GM23338 (cell line): ENCODE results near the gene WDR27.

Experiments
- CREB1 ChIP-seq: fragments of 250-450 bp; sonication (Bioruptor Pico); IDR thresholded peaks from 2 replicates; pipeline ENCODE4 v1.5.0; 2020; ENCODE audit warnings: low read depth, mild to moderate bottlenecking, moderate library complexity
- EZH2 ChIP-seq: fragments of 200-600 bp; sonication (generic); IDR thresholded peaks from one replicate; pipeline ENCODE4 v1.8.0; 2017; ENCODE audit warnings: antibody characterized with exemption, mild to moderate bottlenecking, low read depth; ENCODE audit not compliant: unreplicated experiment
- EZH2phosphoT487 ChIP-seq: fragments of 200-600 bp; sonication (generic); IDR thresholded peaks from one replicate; pipeline ENCODE4 v1.8.1; 2018; ENCODE audit warnings: antibody characterized with exemption; ENCODE audit not compliant: unreplicated experiment
- POLR2AphosphoS5 ChIP-seq: IDR thresholded peaks from 2 replicates; pipeline ENCODE4 v1.6.1; 2016; ENCODE audit warnings: antibody characterized with exemption, low read depth
- TF ChIP-seq, protein P1 (sequence below), 2 experiments: fragments of 200-600 bp in 1 of 2; sonication (generic) in 1 of 2; conservative IDR thresholded peaks; 2 replicates each; pipeline versions ENCODE4 v1.5.1 to v1.6.1; 2016 to 2017; ENCODE audit warnings: antibody characterized with exemption in 2 of 2, low read depth in 2 of 2, mild to moderate bottlenecking in 2 of 2, moderate library complexity in 1 of 2
- TF ChIP-seq, protein P2 (sequence below): IDR thresholded peaks from one replicate; pipeline ENCODE4 v1.6.1; 2018; ENCODE audit warnings: antibody characterized with exemption; ENCODE audit not compliant: unreplicated experiment
- TF ChIP-seq, protein P3 (sequence below): IDR thresholded peaks from 2 replicates; pipeline ENCODE4 v1.6.1; 2016; ENCODE audit warnings: antibody characterized with exemption

DNA sequence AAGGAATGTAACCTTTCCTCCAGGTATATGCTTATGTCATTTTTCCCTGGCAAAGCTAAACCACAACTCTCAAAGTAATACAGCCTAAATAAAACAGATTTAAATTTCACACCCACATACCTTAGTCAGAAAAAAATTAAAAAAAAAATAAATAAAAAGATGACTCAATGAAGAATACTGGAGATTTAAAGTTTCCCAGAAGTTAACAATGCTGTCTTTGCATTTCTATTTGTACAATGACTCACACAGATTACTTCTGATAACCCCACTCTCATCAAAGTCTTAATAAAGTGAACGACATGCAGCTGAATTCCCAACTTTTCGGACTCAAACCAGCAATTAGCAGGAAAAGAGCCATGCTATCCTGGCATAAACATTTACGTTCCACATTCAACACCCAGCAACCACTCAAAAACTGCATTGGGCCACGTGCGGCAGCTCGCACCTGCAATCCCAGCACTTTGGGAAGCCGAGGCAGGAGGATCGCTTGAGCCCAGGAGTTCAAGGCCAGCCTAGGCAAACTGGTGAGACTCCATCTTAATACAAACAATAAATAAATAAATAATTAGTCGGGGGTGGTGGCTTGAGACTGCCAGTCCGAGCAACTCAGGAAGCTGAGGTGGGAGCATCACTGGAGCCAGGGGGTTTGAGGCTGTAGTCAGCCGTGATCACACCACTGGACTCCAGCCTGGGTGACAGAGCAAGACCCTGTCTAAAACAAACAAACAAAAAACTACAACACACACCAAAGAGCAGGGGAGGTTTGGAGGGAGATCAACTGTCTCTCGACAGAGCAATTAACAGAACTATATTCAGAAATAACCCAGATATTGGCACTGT is 130.5 kb downstream of the WDR27 start:
- TF ChIP-seq, protein P1, sequence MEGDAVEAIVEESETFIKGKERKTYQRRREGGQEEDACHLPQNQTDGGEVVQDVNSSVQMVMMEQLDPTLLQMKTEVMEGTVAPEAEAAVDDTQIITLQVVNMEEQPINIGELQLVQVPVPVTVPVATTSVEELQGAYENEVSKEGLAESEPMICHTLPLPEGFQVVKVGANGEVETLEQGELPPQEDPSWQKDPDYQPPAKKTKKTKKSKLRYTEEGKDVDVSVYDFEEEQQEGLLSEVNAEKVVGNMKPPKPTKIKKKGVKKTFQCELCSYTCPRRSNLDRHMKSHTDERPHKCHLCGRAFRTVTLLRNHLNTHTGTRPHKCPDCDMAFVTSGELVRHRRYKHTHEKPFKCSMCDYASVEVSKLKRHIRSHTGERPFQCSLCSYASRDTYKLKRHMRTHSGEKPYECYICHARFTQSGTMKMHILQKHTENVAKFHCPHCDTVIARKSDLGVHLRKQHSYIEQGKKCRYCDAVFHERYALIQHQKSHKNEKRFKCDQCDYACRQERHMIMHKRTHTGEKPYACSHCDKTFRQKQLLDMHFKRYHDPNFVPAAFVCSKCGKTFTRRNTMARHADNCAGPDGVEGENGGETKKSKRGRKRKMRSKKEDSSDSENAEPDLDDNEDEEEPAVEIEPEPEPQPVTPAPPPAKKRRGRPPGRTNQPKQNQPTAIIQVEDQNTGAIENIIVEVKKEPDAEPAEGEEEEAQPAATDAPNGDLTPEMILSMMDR (conservative IDR thresholded peaks at IDR 0.05; ENCODE audit: low read depth in 2 of 2): no peak
- TF ChIP-seq, protein P2, sequence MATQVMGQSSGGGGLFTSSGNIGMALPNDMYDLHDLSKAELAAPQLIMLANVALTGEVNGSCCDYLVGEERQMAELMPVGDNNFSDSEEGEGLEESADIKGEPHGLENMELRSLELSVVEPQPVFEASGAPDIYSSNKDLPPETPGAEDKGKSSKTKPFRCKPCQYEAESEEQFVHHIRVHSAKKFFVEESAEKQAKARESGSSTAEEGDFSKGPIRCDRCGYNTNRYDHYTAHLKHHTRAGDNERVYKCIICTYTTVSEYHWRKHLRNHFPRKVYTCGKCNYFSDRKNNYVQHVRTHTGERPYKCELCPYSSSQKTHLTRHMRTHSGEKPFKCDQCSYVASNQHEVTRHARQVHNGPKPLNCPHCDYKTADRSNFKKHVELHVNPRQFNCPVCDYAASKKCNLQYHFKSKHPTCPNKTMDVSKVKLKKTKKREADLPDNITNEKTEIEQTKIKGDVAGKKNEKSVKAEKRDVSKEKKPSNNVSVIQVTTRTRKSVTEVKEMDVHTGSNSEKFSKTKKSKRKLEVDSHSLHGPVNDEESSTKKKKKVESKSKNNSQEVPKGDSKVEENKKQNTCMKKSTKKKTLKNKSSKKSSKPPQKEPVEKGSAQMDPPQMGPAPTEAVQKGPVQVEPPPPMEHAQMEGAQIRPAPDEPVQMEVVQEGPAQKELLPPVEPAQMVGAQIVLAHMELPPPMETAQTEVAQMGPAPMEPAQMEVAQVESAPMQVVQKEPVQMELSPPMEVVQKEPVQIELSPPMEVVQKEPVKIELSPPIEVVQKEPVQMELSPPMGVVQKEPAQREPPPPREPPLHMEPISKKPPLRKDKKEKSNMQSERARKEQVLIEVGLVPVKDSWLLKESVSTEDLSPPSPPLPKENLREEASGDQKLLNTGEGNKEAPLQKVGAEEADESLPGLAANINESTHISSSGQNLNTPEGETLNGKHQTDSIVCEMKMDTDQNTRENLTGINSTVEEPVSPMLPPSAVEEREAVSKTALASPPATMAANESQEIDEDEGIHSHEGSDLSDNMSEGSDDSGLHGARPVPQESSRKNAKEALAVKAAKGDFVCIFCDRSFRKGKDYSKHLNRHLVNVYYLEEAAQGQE: no peak
- no peak for TF ChIP-seq CREB1
- TF ChIP-seq EZH2phosphoT487: no peak
- TF ChIP-seq POLR2AphosphoS5: no peak
- TF ChIP-seq, protein P3, sequence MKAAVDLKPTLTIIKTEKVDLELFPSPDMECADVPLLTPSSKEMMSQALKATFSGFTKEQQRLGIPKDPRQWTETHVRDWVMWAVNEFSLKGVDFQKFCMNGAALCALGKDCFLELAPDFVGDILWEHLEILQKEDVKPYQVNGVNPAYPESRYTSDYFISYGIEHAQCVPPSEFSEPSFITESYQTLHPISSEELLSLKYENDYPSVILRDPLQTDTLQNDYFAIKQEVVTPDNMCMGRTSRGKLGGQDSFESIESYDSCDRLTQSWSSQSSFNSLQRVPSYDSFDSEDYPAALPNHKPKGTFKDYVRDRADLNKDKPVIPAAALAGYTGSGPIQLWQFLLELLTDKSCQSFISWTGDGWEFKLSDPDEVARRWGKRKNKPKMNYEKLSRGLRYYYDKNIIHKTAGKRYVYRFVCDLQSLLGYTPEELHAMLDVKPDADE: no peak
- no peak for TF ChIP-seq EZH2
